Stimulated activated CD8-positive, alpha-beta memory T cell treated with anti-CD3 and anti-CD28 coated beads, Interleukin-7, amount 100 ng/mL, for 24 hours (primary cell): ENCODE data around the gene MAMDC2.
"Not testable (repeated sequence)": the region's sequence is repeated elsewhere in the genome, so short reads cannot be mapped to it uniquely, and the experiment has no call there.

Source experiments
- DNase-seq: peaks from one replicate; pipeline ENCODE4 v3.0.0-alpha.2; 2020; ENCODE audit warnings: low read depth

MAMDC2 gene

GRCh38 chr9:70038171-70038621 lies 5.5 kb upstream of the MAMDC2 start:
- not testable (repeated sequence) for DNase-seq

- DNase-seq, result no peak
These were observed 3.2 kb upstream of the MAMDC2 start for GRCh38 chr9:70040376-70040903.

- no peak for DNase-seq
These were observed 1.0 kb upstream of the MAMDC2 start for GRCh38 chr9:70042461-70043215.

- DNase-seq, result no peak
These were observed 363 bp upstream of the MAMDC2 start for GRCh38 chr9:70043285-70043684.

- DNase-seq, result no peak
These were observed 1.1 kb downstream of the MAMDC2 start for GRCh38 chr9:70044490-70045307.

GRCh38 chr9:70045452-70045851 lies 1.8 kb downstream of the MAMDC2 start:
- no peak for DNase-seq

- DNase-seq, result no peak
These were observed 2.8 kb downstream of the MAMDC2 start for GRCh38 chr9:70046274-70047070.

GRCh38 chr9:70049236-70049635 lies 5.6 kb downstream of the MAMDC2 start:
- no peak for DNase-seq

- DNase-seq, result no peak
These were observed 6.1 kb downstream of the MAMDC2 start for GRCh38 chr9:70049672-70050271.

GRCh38 chr9:70052768-70053167 lies 9.1 kb downstream of the MAMDC2 start:
- no peak for DNase-seq

GRCh38 chr9:70053864-70054263 lies 10.2 kb downstream of the MAMDC2 start:
- no peak for DNase-seq

GRCh38 chr9:70054521-70054920 lies 10.9 kb downstream of the MAMDC2 start:
- no peak for DNase-seq

GRCh38 chr9:70055406-70056210 lies 12.0 kb downstream of the MAMDC2 start:
- DNase-seq, result no peak

GRCh38 chr9:70056211-70056944 lies 12.7 kb downstream of the MAMDC2 start:
- no peak for DNase-seq

GRCh38 chr9:70058569-70059116 lies 15.0 kb downstream of the MAMDC2 start:
- DNase-seq, result no peak

- no peak for DNase-seq
These were observed 16.7 kb downstream of the MAMDC2 start for GRCh38 chr9:70060148-70060882.

GRCh38 chr9:70060883-70061507 lies 17.3 kb downstream of the MAMDC2 start:
- no peak for DNase-seq

- no peak for DNase-seq
These were observed 18.1 kb downstream of the MAMDC2 start for GRCh38 chr9:70061776-70062175.

GRCh38 chr9:70064496-70064895 lies 20.8 kb downstream of the MAMDC2 start:
- no peak for DNase-seq
